Measurements from ENCODE around the gene PROZ. TPM values are rescaled to one million over a fixed set of nuclear protein-coding genes. Genes with fewer than 3 reads are reported as not detected.

PROZ gene
- total RNA-seq, 1 donor from 2014 or later, result not detected

- ATAC-seq (no peak), DNase-seq (no peak)
- no peak overlapping the region for H3K27ac ChIP-seq
- H3K4me3 ChIP-seq, result no peak overlapping the region
- no peak for TF ChIP-seq CTCF (IDR thresholded peaks at IDR 0.05)
- no peaks in the 10 kb centered on the region for H3K9me3 ChIP-seq
- no peaks in the 10 kb centered on the region for H3K27me3 ChIP-seq (ENCODE audit: low read depth)
- intact Hi-C loops (cut with DNase I), result no loop called here
- H3K36me3 ChIP-seq, result no peaks in the 10 kb centered on the region
- H3K4me1 ChIP-seq, result no peaks in the 10 kb centered on the region
Measured at GRCh38 chr13:113138792-113139551, 19.5 kb upstream of the PROZ start.

GRCh38 chr13:113139577-113139976 is 18.9 kb upstream of the PROZ start:
- no peak for TF ChIP-seq CTCF (IDR thresholded peaks at IDR 0.05)
- DNase-seq, result no peak
- intact Hi-C loops (cut with DNase I), result no loop called here
- ATAC-seq, result no peak
- Histone ChIP-seq H3K36me3 (no peaks in the 10 kb centered on the region), H3K4me3 (no peak overlapping the region), H3K27me3 (ENCODE audit: low read depth) (no peaks in the 10 kb centered on the region), H3K27ac (no peak overlapping the region), H3K4me1 (no peaks in the 10 kb centered on the region), H3K9me3 (no peaks in the 10 kb centered on the region)

GRCh38 chr13:113140677-113141600 is 17.5 kb upstream of the PROZ start:
- DNase-seq, result peak; percentile 35
- no peak overlapping the region for H3K27ac ChIP-seq
- H3K27me3 ChIP-seq (ENCODE audit: low read depth), result no peaks in the 10 kb centered on the region
- no peaks in the 10 kb centered on the region for H3K4me1 ChIP-seq
- no peaks in the 10 kb centered on the region for H3K9me3 ChIP-seq
- TF ChIP-seq CTCF (IDR thresholded peaks at IDR 0.05), result no peak
- H3K36me3 ChIP-seq, result no peaks in the 10 kb centered on the region
- H3K4me3 ChIP-seq, result no peak overlapping the region
- ATAC-seq, result peak in 1 of 2 donors; percentile 34
- intact Hi-C loops (cut with DNase I), result no loop called here

GRCh38 chr13:113141601-113141970 is 16.9 kb upstream of the PROZ start:
- Histone ChIP-seq H3K36me3 (no peaks in the 10 kb centered on the region), H3K27me3 (ENCODE audit: low read depth) (no peaks in the 10 kb centered on the region), H3K4me1 (no peaks in the 10 kb centered on the region), H3K9me3 (no peaks in the 10 kb centered on the region), H3K27ac (no peak overlapping the region), H3K4me3 (no peak overlapping the region)
- TF ChIP-seq CTCF (IDR thresholded peaks at IDR 0.05), result no peak
- DNase-seq (peak; percentile 40), ATAC-seq (no peak)
- intact Hi-C loops (cut with DNase I), result no loop called here

GRCh38 chr13:113142876-113143275 is 15.6 kb upstream of the PROZ start:
- Histone ChIP-seq H3K27ac (no peak overlapping the region), H3K27me3 (ENCODE audit: low read depth) (no peaks in the 10 kb centered on the region), H3K4me3 (no peak overlapping the region), H3K9me3 (no peaks in the 10 kb centered on the region), H3K36me3 (no peaks in the 10 kb centered on the region), H3K4me1 (no peaks in the 10 kb centered on the region)
- intact Hi-C loops (cut with DNase I), result no loop called here
- no peak for TF ChIP-seq CTCF (IDR thresholded peaks at IDR 0.05)
- ATAC-seq (no peak), DNase-seq (no peak)
